22Rv1 (cell line): ENCODE data around the gene TEX28.

ENCODE experiments used
- ZFX ChIP-seq: fragments of 450-650 bp; IDR thresholded peaks from 2 replicates; pipeline ENCODE4 v1.6.1; 2017; ENCODE audit warnings: antibody characterized with exemption, borderline replicate concordance
- TF ChIP-seq, protein P1 (sequence below): fragments of 450-650 bp; IDR thresholded peaks from 2 replicates; pipeline ENCODE4 v1.5.1; 2017; ENCODE audit warnings: mild to moderate bottlenecking

DNA sequence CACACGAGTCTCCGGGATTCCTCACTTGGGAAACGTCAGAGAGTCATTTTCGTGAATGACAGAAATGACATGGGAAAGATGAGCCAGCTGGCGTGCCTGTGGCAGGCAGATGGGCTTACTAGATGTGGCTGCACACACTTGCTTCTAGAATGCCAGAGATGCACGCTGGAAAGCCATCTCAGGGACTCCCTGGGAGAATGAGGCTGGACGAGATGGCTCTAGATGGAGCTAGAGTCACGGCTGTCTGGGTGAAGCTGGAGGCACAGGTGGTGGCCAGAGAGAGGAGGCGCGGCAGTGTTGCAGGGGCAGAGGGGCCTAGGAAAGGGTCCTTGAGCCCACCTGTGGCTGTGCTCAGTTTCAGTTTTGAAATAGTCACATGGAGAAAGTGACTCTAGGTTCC, 26.7 kb upstream of the TEX28 start:
- TF ChIP-seq, protein P1, sequence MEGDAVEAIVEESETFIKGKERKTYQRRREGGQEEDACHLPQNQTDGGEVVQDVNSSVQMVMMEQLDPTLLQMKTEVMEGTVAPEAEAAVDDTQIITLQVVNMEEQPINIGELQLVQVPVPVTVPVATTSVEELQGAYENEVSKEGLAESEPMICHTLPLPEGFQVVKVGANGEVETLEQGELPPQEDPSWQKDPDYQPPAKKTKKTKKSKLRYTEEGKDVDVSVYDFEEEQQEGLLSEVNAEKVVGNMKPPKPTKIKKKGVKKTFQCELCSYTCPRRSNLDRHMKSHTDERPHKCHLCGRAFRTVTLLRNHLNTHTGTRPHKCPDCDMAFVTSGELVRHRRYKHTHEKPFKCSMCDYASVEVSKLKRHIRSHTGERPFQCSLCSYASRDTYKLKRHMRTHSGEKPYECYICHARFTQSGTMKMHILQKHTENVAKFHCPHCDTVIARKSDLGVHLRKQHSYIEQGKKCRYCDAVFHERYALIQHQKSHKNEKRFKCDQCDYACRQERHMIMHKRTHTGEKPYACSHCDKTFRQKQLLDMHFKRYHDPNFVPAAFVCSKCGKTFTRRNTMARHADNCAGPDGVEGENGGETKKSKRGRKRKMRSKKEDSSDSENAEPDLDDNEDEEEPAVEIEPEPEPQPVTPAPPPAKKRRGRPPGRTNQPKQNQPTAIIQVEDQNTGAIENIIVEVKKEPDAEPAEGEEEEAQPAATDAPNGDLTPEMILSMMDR, result no peak
- TF ChIP-seq ZFX, result no peak
